IMR-90 (cell line): ENCODE results near the gene SKIC3. TPM values are rescaled to one million over a fixed set of nuclear protein-coding genes. Genes with fewer than 3 reads are reported as not detected.
A peak's percentile ranks its signal among the peaks of the same experiment; 100 is the strongest.

Experiments used
- ATAC-seq: fragments of 200-7000 bp; cut with Tn5 transposase; 2 replicates; pipeline ENCODE4 v1.9.1; 2020; ENCODE audit warnings: low read depth, mild to moderate bottlenecking, moderate library complexity
- BruUV-seq: library from RNA; stranded (reverse); fragments of 400-500 nt; replicated peaks from 2 replicates; lab custom pipeline; 2021; lab: Mats Ljungman, UMichigan
- CTCF ChIA-PET: fragments of 300-600 bp; formaldehyde crosslinking; extraction: SDS; loops from one replicate; lab custom pipeline; 2021; ENCODE audit warnings: antibody characterized with exemption; lab: Yijun Ruan, JAX
- POLR2A ChIA-PET: fragments of 300-600 bp; sonication (Branson Sonifier 250); formaldehyde crosslinking; loops from one replicate; lab custom pipeline; 2022; ENCODE audit warnings: antibody characterized with exemption; ENCODE audit not compliant: unreplicated experiment; lab: Charles Lee
- DNase-seq: peaks from one replicate; pipeline ENCODE4 v3.0.0; 2013
- H2AFZ ChIP-seq: replicated peaks from 2 replicates; pipeline ENCODE3; 2013; ENCODE audit warnings: low read length, mild to moderate bottlenecking; ENCODE audit not compliant: poor library complexity
- H2AK5ac ChIP-seq: 2 replicates; pipeline ENCODE4 v1.6.1; 2013; ENCODE audit warnings: low read depth, low read length, inconsistent platforms
- H2AK9ac ChIP-seq: replicated peaks from 2 replicates; pipeline ENCODE3; 2013; ENCODE audit warnings: mild to moderate bottlenecking, low read depth, low read length, moderate library complexity; ENCODE audit not compliant: poor library complexity
- H2BK120ac ChIP-seq: 2 replicates; pipeline ENCODE4 v1.6.1; 2013; ENCODE audit warnings: low read depth, low read length, inconsistent platforms
- H2BK15ac ChIP-seq: 3 replicates; pipeline ENCODE4 v1.6.1; 2013; ENCODE audit warnings: low read depth, low read length, inconsistent platforms
- H2BK20ac ChIP-seq: 2 replicates; pipeline ENCODE4 v1.6.1; 2013; ENCODE audit warnings: low read depth, mild to moderate bottlenecking, inconsistent platforms, low read length, moderate library complexity
- H2BK5ac ChIP-seq: 2 replicates; pipeline ENCODE4 v1.6.1; 2013; ENCODE audit warnings: mild to moderate bottlenecking, low read depth, low read length, inconsistent platforms; ENCODE audit not compliant: poor library complexity, severe bottlenecking
- H3K14ac ChIP-seq: replicated peaks from 2 replicates; pipeline ENCODE4 v1.6.1; 2013; ENCODE audit warnings: low read depth, low read length, inconsistent platforms
- H3K18ac ChIP-seq: 2 replicates; pipeline ENCODE4 v1.6.1; 2013; ENCODE audit warnings: low read depth, low read length, control low read depth
- H3K23ac ChIP-seq: 2 replicates; pipeline ENCODE4 v1.6.1; 2013; ENCODE audit warnings: low read depth, low read length, inconsistent platforms
- H3K27ac ChIP-seq: 2 replicates; pipeline ENCODE4 v1.5.1; 2013; ENCODE audit warnings: mild to moderate bottlenecking, control low read depth, low read length; ENCODE audit not compliant: insufficient read depth
- H3K27me3 ChIP-seq: 2 replicates; pipeline ENCODE4 v1.6.1; 2013; ENCODE audit warnings: low read length; ENCODE audit not compliant: control insufficient read depth, insufficient read depth
- H3K36me3 ChIP-seq: 2 replicates; pipeline ENCODE4 v1.6.1; 2013; ENCODE audit warnings: low read length, mixed read lengths; ENCODE audit not compliant: control insufficient read depth, insufficient read depth
- H3K4ac ChIP-seq: 2 replicates; pipeline ENCODE4 v1.6.1; 2013; ENCODE audit warnings: low read depth, low read length, inconsistent platforms
- H3K4me1 ChIP-seq: 2 replicates; pipeline ENCODE4 v1.6.1; 2013; ENCODE audit warnings: low read length, mixed read lengths; ENCODE audit not compliant: control insufficient read depth, insufficient read depth
- H3K4me2 ChIP-seq: 2 replicates; pipeline ENCODE4 v1.6.1; 2013; ENCODE audit warnings: low read depth, mild to moderate bottlenecking, control low read depth, low read length, moderate library complexity
- H3K4me3 ChIP-seq: 2 replicates; pipeline ENCODE4 v1.5.1; 2013; ENCODE audit warnings: low read depth, mild to moderate bottlenecking, control low read depth, low read length, moderate library complexity; ENCODE audit not compliant: insufficient read depth
- H3K56ac ChIP-seq: 2 replicates; pipeline ENCODE4 v1.6.1; 2013; ENCODE audit warnings: low read length, inconsistent platforms; ENCODE audit not compliant: insufficient read depth; ENCODE audit errors: extremely low read depth
- H3K79me1 ChIP-seq, 2 experiments: 2 replicates each; pipeline ENCODE4 v1.6.1; 2013; ENCODE audit warnings: low read length in 2 of 2, inconsistent platforms in 1 of 2, low read depth in 1 of 2
- H3K9ac ChIP-seq: 2 replicates; pipeline ENCODE4 v1.6.1; 2013; ENCODE audit warnings: low read depth, low read length, control low read depth
- H3K9me1 ChIP-seq: 2 replicates; pipeline ENCODE4 v1.6.1; 2013; ENCODE audit warnings: low read length, inconsistent platforms; ENCODE audit not compliant: insufficient read depth
- H3K9me3 ChIP-seq: 2 replicates; pipeline ENCODE4 v1.6.1; 2013; ENCODE audit warnings: low read length; ENCODE audit not compliant: control insufficient read depth, insufficient read depth
- H4K20me1 ChIP-seq: 2 replicates; pipeline ENCODE4 v1.6.1; 2013; ENCODE audit warnings: low read length, inconsistent platforms; ENCODE audit not compliant: insufficient read depth
- H4K5ac ChIP-seq: 2 replicates; pipeline ENCODE4 v1.6.1; 2013; ENCODE audit warnings: mild to moderate bottlenecking, low read depth, low read length, control low read depth
- H4K8ac ChIP-seq, 2 experiments: 2 replicates each; pipeline ENCODE4 v1.6.1; 2013; ENCODE audit warnings: low read depth in 2 of 2, low read length in 2 of 2, control low read depth in 1 of 2, inconsistent platforms in 1 of 2
- H4K91ac ChIP-seq: 2 replicates; pipeline ENCODE4 v1.6.1; 2013; ENCODE audit warnings: low read depth, low read length, inconsistent platforms; ENCODE audit not compliant: insufficient read depth
- BHLHE40 ChIP-seq: fragments of 150-350 bp; IDR thresholded peaks from 2 replicates; pipeline ENCODE4 v1.6.1; 2016; ENCODE audit warnings: mild to moderate bottlenecking, low read depth, low read length
- CEBPB ChIP-seq: IDR thresholded peaks from 2 replicates; pipeline ENCODE4 v1.6.1; 2012; ENCODE audit warnings: low read depth, low read length, improper control_type of control experiment
- CHD1 ChIP-seq: IDR thresholded peaks from 2 replicates; pipeline ENCODE4 v1.6.1; 2012; ENCODE audit warnings: low read depth, low read length, improper control_type of control experiment
- FOS ChIP-seq: fragments of 150-350 bp; IDR thresholded peaks from 2 replicates; pipeline ENCODE4 v1.6.1; 2016; ENCODE audit warnings: low read depth, low read length
- MAZ ChIP-seq: IDR thresholded peaks from 2 replicates; pipeline ENCODE4 v1.6.1; 2012; ENCODE audit warnings: low read depth, mild to moderate bottlenecking, low read length, improper control_type of control experiment, moderate library complexity, borderline replicate concordance
- MXI1 ChIP-seq: IDR thresholded peaks from 2 replicates; pipeline ENCODE4 v1.6.1; 2012; ENCODE audit warnings: low read depth, mild to moderate bottlenecking, low read length, moderate library complexity, borderline replicate concordance
- NFE2L2 ChIP-seq: fragments of 150-350 bp; IDR thresholded peaks from 2 replicates; pipeline ENCODE4 v1.6.1; 2016; ENCODE audit warnings: low read depth, mild to moderate bottlenecking, low read length
- POLR2A ChIP-seq: IDR thresholded peaks from 2 replicates; pipeline ENCODE4 v1.6.1; 2012; ENCODE audit warnings: mild to moderate bottlenecking, low read depth, low read length
- RAD21 ChIP-seq: IDR thresholded peaks from 2 replicates; pipeline ENCODE4 v1.6.1; 2012; ENCODE audit warnings: low read length, improper control_type of control experiment
- RCOR1 ChIP-seq: IDR thresholded peaks from 2 replicates; pipeline ENCODE4 v1.6.1; 2012; ENCODE audit warnings: mild to moderate bottlenecking, low read length, improper control_type of control experiment; ENCODE audit not compliant: insufficient replicate concordance
- SMC3 ChIP-seq: fragments of 150-350 bp; IDR thresholded peaks from 2 replicates; pipeline ENCODE4 v1.6.1; 2016; ENCODE audit warnings: low read depth, mild to moderate bottlenecking, antibody characterized with exemption, low read length, moderate library complexity
- WGBS, 2 experiments: methylation state at CpG; one replicate each; pipeline versions ENCODE4 v1.1.5 to v1.1.7; 2013; ENCODE audit warnings: missing lambda C conversion rate in 2 of 2; ENCODE audit not compliant: insufficient read length in 1 of 2; ENCODE audit errors: extremely low coverage in 2 of 2; 5-methylcytosine and 5-hydroxymethylcytosine counted together
- dilution Hi-C: fragments of 300-500 bp; cut with HindIII; formaldehyde crosslinking; loops from one replicate; pipeline ENCODE4 v1.14.3; 2018; ENCODE audit warnings: low sequenced_read_pairs; ENCODE audit not compliant: unreplicated experiment
- in situ Hi-C: fragments of 300-500 bp; cut with MboI; formaldehyde crosslinking; loops from 3 replicates; pipeline ENCODE4 v1.14.3; 2019; ENCODE audit warnings: low sequenced_read_pairs, inconsistent platforms, mixed read lengths
- intact Hi-C: fragments of 100-400 bp; cut with micrococcal nuclease; formaldehyde crosslinking; loops from 2 replicates; pipeline ENCODE4 v1.10.0; 2022
- polyA plus RNA-seq, 3 experiments: library from polyadenylated mRNA; depleted of rRNA; stranded (reverse); fragments of >200 nt; gene quantifications; 2 replicates each; pipeline ENCODE4 v1.2.3, GENCODE V29; 2012; ENCODE audit warnings: low replicate concordance in 1 of 3
- total RNA-seq: library from RNA; depleted of rRNA; stranded (reverse); fragments of >200 nt; gene quantifications from 2 replicates; pipeline ENCODE4 v1.2.3, GENCODE V29; 2012
- TF ChIP-seq, protein P1 (sequence below): fragments of 150-350 bp; IDR thresholded peaks from 2 replicates; pipeline ENCODE4 v1.6.1; 2017; ENCODE audit warnings: mild to moderate bottlenecking, antibody characterized with exemption, low read length, low read depth
- TF ChIP-seq, protein P2 (sequence below): fragments of 150-350 bp; IDR thresholded peaks from 2 replicates; pipeline ENCODE4 v1.6.1; 2016; ENCODE audit warnings: low read depth, mild to moderate bottlenecking, low read length, moderate library complexity, borderline replicate concordance
- TF ChIP-seq, protein P3 (sequence below): conservative IDR thresholded peaks from 2 replicates; pipeline ENCODE4 v1.5.1; 2012; ENCODE audit warnings: mild to moderate bottlenecking, low read depth, low read length, improper control_type of control experiment

Gene SKIC3
- total and polyA plus RNA-seq, 2 of the 4 experiments (the other 2 are of a cell fraction) = 47.1 to 145 TPM

GRCh38 chr5:95565280-95565920 is 10.6 kb upstream of the SKIC3 start:
- H3K4ac ChIP-seq = peak overlapping the region; percentile 78
- ATAC-seq (peak; percentile 94), DNase-seq (peak; percentile 52)
- H2BK20ac ChIP-seq = peak overlapping the region; percentile 95
- intact Hi-C loops (no loop called here), in situ Hi-C loops (no loop called here), dilution Hi-C loops (no loop called here)
- no peak overlapping the region for H2AK9ac ChIP-seq
- H4K20me1 ChIP-seq = no peaks in the 10 kb centered on the region
- H2BK120ac ChIP-seq = peak overlapping the region; percentile 87
- H3K79me1 ChIP-seq = peaks cover 25 to 45% of the 10 kb centered on the region in 2 experiments
- H4K8ac ChIP-seq = peak overlapping the region in 1 of 2 experiments; percentile 87; a peak in 2 of 4 replicates
- no peak overlapping the region for H2AFZ ChIP-seq
- H4K5ac ChIP-seq = peak overlapping the region; percentile 18; the same call in 1 of the 2 replicates
- peaks cover 8% of the 10 kb centered on the region; the same call in 1 of the 2 replicates for H3K9me1 ChIP-seq
- WGBS, 2 experiments = no CpG with 5 or more reads among the region's 4 CpGs
- peaks cover 6% of the 10 kb centered on the region; the same call in 1 of the 2 replicates for H3K4me1 ChIP-seq
- no peaks in the 10 kb centered on the region for H3K9me3 ChIP-seq
- H3K18ac ChIP-seq = peak overlapping the region; percentile 87; the same call in 1 of the 2 replicates
- POLR2A ChIA-PET = no interaction called here
- BruUV-seq = no TSS peak
- H3K36me3 ChIP-seq = peaks cover 5% of the 10 kb centered on the region
- no peak overlapping the region for H3K9ac ChIP-seq
- H3K14ac ChIP-seq = peak overlapping the region; percentile 96
- peak overlapping the region; percentile 46 for H4K91ac ChIP-seq
- peak overlapping the region; percentile 81; the same call in 1 of the 2 replicates for H3K23ac ChIP-seq
- H3K4me2 ChIP-seq = peak overlapping the region; percentile 59; the same call in 1 of the 2 replicates
- H3K4me3 ChIP-seq = no peak overlapping the region
- TF ChIP-seq, protein P1, sequence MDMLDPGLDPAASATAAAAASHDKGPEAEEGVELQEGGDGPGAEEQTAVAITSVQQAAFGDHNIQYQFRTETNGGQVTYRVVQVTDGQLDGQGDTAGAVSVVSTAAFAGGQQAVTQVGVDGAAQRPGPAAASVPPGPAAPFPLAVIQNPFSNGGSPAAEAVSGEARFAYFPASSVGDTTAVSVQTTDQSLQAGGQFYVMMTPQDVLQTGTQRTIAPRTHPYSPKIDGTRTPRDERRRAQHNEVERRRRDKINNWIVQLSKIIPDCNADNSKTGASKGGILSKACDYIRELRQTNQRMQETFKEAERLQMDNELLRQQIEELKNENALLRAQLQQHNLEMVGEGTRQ = no peak
- no peak for TF ChIP-seq BHLHE40
- no peak for TF ChIP-seq NFE2L2
- TF ChIP-seq MXI1 = no peak
- TF ChIP-seq RCOR1 = no peak
- TF ChIP-seq RAD21 = no peak
- TF ChIP-seq SMC3 = no peak
- TF ChIP-seq, protein P2, sequence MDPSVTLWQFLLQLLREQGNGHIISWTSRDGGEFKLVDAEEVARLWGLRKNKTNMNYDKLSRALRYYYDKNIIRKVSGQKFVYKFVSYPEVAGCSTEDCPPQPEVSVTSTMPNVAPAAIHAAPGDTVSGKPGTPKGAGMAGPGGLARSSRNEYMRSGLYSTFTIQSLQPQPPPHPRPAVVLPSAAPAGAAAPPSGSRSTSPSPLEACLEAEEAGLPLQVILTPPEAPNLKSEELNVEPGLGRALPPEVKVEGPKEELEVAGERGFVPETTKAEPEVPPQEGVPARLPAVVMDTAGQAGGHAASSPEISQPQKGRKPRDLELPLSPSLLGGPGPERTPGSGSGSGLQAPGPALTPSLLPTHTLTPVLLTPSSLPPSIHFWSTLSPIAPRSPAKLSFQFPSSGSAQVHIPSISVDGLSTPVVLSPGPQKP = no peak
- no peak for TF ChIP-seq CHD1
- TF ChIP-seq, protein P3, sequence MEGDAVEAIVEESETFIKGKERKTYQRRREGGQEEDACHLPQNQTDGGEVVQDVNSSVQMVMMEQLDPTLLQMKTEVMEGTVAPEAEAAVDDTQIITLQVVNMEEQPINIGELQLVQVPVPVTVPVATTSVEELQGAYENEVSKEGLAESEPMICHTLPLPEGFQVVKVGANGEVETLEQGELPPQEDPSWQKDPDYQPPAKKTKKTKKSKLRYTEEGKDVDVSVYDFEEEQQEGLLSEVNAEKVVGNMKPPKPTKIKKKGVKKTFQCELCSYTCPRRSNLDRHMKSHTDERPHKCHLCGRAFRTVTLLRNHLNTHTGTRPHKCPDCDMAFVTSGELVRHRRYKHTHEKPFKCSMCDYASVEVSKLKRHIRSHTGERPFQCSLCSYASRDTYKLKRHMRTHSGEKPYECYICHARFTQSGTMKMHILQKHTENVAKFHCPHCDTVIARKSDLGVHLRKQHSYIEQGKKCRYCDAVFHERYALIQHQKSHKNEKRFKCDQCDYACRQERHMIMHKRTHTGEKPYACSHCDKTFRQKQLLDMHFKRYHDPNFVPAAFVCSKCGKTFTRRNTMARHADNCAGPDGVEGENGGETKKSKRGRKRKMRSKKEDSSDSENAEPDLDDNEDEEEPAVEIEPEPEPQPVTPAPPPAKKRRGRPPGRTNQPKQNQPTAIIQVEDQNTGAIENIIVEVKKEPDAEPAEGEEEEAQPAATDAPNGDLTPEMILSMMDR = no peak
- TF ChIP-seq MAZ = no peak
- no peak for TF ChIP-seq POLR2A
- no peak for TF ChIP-seq CEBPB
- TF ChIP-seq FOS = no peak
- H2BK15ac ChIP-seq = peak overlapping the region; percentile 75; the same call in 1 of the 3 replicates
- peak overlapping the region; percentile 71; the same call in 1 of the 2 replicates for H3K27ac ChIP-seq
- peak overlapping the region; percentile 95 for H2BK5ac ChIP-seq
- peak overlapping the region; percentile 43; the same call in 1 of the 2 replicates for H2AK5ac ChIP-seq
- no peaks in the 10 kb centered on the region for H3K27me3 ChIP-seq
- CTCF ChIA-PET = interaction anchor here (0.6 kb wide), 1 partner anchor 190 kb away, joined by 3 read pairs; no protein-coding TSS in a partner anchor
- H3K56ac ChIP-seq = peak overlapping the region; percentile 61
